GM12878 (cell line): Measurements from ENCODE around the gene VTCN1. TPM values are rescaled to one million over a fixed set of nuclear protein-coding genes. Genes with fewer than 3 reads are reported as not detected.

Experiments used
- ATAC-seq: fragments of 200-7000 bp; cut with Tn5 transposase; 3 replicates; pipeline ENCODE4 v1.9.1; 2020; ENCODE audit warnings: mild to moderate bottlenecking, moderate library complexity
- BruUV-seq: library from RNA; stranded (reverse); fragments of 400-500 nt; replicated peaks from 2 replicates; lab custom pipeline; 2021; lab: Mats Ljungman, UMichigan
- CTCF ChIA-PET: fragments of 300-600 bp; sonication (Branson Sonifier 250); formaldehyde crosslinking; extraction: SDS; loops from one replicate; lab custom pipeline; 2021; ENCODE audit warnings: inconsistent platforms; lab: Yijun Ruan, JAX
- POLR2A ChIA-PET: fragments of 350-600 bp; formaldehyde crosslinking; extraction: SDS; loops from one replicate; lab custom pipeline; 2021; ENCODE audit warnings: inconsistent platforms; lab: Charles Lee
- RAD21 ChIA-PET: fragments of 300-600 bp; sonication (Branson Sonifier 250); formaldehyde crosslinking; loops from one replicate; lab custom pipeline; 2023; ENCODE audit warnings: antibody characterized with exemption; ENCODE audit not compliant: unreplicated experiment; lab: Charles Lee
- SMC1A ChIA-PET: fragments of 300-600 bp; sonication (Branson Sonifier 250); formaldehyde crosslinking; loops from one replicate; lab custom pipeline; 2023; ENCODE audit not compliant: unreplicated experiment, uncharacterized antibody; lab: Charles Lee
- DNase-seq: peaks from one replicate; pipeline ENCODE4 v3.0.0-alpha.2; 2011; ENCODE audit warnings: low read depth, low spot score
- FAIRE-seq: peaks from 3 replicates; lab custom pipeline; 2011; peaks lifted over from hg19 to GRCh38; lab: Jason Lieb, UNC
- H2AFZ ChIP-seq: 2 replicates; pipeline ENCODE4 v1.6.0; 2011; ENCODE audit warnings: low read depth, low read length, control low read depth; ENCODE audit not compliant: control insufficient read depth
- H3K27ac ChIP-seq: 2 replicates; pipeline ENCODE4 v1.5.1; 2011; ENCODE audit warnings: control low read depth; ENCODE audit not compliant: control insufficient read depth, insufficient read depth
- H3K27me3 ChIP-seq, 2 experiments: replicated peaks in 1 of 2; 2 replicates each; pipeline versions ENCODE4 v1.6.0 to v1.6.1; 2011; ENCODE audit warnings: low read length in 1 of 2; ENCODE audit not compliant: control insufficient read depth in 2 of 2, insufficient read depth in 2 of 2
- H3K36me3 ChIP-seq, 2 experiments: 2 replicates each; pipeline ENCODE4 v1.5.1; 2011; ENCODE audit warnings: low read length in 1 of 2; ENCODE audit not compliant: control insufficient read depth in 2 of 2, insufficient read depth in 2 of 2
- H3K4me1 ChIP-seq: 2 replicates; pipeline ENCODE4 v1.6.1; 2011; ENCODE audit warnings: mild to moderate bottlenecking, low read length, moderate library complexity, mixed read lengths; ENCODE audit not compliant: control insufficient read depth, insufficient read depth
- H3K4me2 ChIP-seq: 2 replicates; pipeline ENCODE4 v1.6.0; 2011; ENCODE audit warnings: control low read depth; ENCODE audit not compliant: control insufficient read depth, insufficient read depth
- H3K4me3 ChIP-seq: fragments of 200-600 bp; sonication (generic); 2 replicates; pipeline ENCODE4 v1.5.1; 2016
- H3K79me2 ChIP-seq: 2 replicates; pipeline ENCODE4 v1.6.0; 2011; ENCODE audit warnings: low read length; ENCODE audit not compliant: control insufficient read depth, insufficient read depth
- H3K9ac ChIP-seq: 2 replicates; pipeline ENCODE4 v1.8.0; 2011; ENCODE audit warnings: low read length, control low read depth, mixed read lengths; ENCODE audit not compliant: control insufficient read depth, insufficient read depth
- H3K9me3 ChIP-seq: replicated peaks from 3 replicates; pipeline ENCODE4 v1.5.1; 2011; ENCODE audit warnings: mild to moderate bottlenecking, low read length; ENCODE audit not compliant: control insufficient read depth, insufficient read depth
- H4K20me1 ChIP-seq: 2 replicates; pipeline ENCODE4 v1.6.0; 2011; ENCODE audit not compliant: control insufficient read depth, insufficient read depth
- BCLAF1 ChIP-seq: fragments of 450-650 bp; IDR thresholded peaks from 2 replicates; pipeline ENCODE4 v1.6.1; 2017; ENCODE audit warnings: antibody characterized with exemption, mild to moderate bottlenecking, moderate library complexity
- CREM ChIP-seq: IDR thresholded peaks from 2 replicates; pipeline ENCODE4 v1.6.1; 2014; ENCODE audit warnings: antibody characterized with exemption, low read depth
- EED ChIP-seq: sonication (generic); IDR thresholded peaks from 2 replicates; pipeline ENCODE4 v1.6.1; 2016; ENCODE audit warnings: antibody characterized with exemption, low read depth
- HDGF ChIP-seq: fragments of 450-650 bp; IDR thresholded peaks from 2 replicates; pipeline ENCODE4 v1.6.1; 2016; ENCODE audit warnings: antibody characterized with exemption
- MEF2A ChIP-seq: IDR thresholded peaks from 2 replicates; pipeline ENCODE4 v1.6.1; 2011; ENCODE audit warnings: low read depth, mild to moderate bottlenecking, low read length, moderate library complexity; ENCODE audit not compliant: insufficient read depth
- MYC ChIP-seq: IDR thresholded peaks from 2 replicates; pipeline ENCODE4 v1.6.1; 2011; ENCODE audit warnings: mild to moderate bottlenecking, low read length, moderate library complexity, inconsistent platforms; ENCODE audit not compliant: insufficient read depth, insufficient replicate concordance, insufficient read length, severe bottlenecking
- NFYA ChIP-seq: IDR thresholded peaks from 2 replicates; pipeline ENCODE4 v1.6.1; 2011; ENCODE audit warnings: low read depth, mild to moderate bottlenecking, low read length, improper control_type of control experiment, borderline replicate concordance
- NR2C2 ChIP-seq: IDR thresholded peaks from 2 replicates; pipeline ENCODE4 v1.6.1; 2011; ENCODE audit warnings: borderline replicate concordance, low read depth; ENCODE audit not compliant: control insufficient read depth, insufficient read length
- RB1 ChIP-seq: fragments of 450-650 bp; formaldehyde crosslinking; IDR thresholded peaks from 2 replicates; pipeline ENCODE4 v1.6.1; 2017; ENCODE audit warnings: mild to moderate bottlenecking, borderline replicate concordance
- RBBP5 ChIP-seq: fragments of 200-600 bp; sonication (generic); conservative IDR thresholded peaks from 2 replicates; pipeline ENCODE4 v1.6.1; 2016
- SMAD5 ChIP-seq: IDR thresholded peaks from 2 replicates; pipeline ENCODE4 v1.6.1; 2016; ENCODE audit warnings: antibody characterized with exemption, low read depth
- SMC3 ChIP-seq: IDR thresholded peaks from 2 replicates; pipeline ENCODE4 v1.6.1; 2011; ENCODE audit warnings: low read length, improper control_type of control experiment, borderline replicate concordance
- USF2 ChIP-seq: IDR thresholded peaks from 2 replicates; pipeline ENCODE4 v1.6.1; 2011; ENCODE audit warnings: low read depth, low read length, improper control_type of control experiment, borderline replicate concordance
- ZBTB40 ChIP-seq: fragments of 450-650 bp; IDR thresholded peaks from 2 replicates; pipeline ENCODE4 v1.6.1; 2016; ENCODE audit warnings: mild to moderate bottlenecking, moderate library complexity, borderline replicate concordance
- ZNF217 ChIP-seq: fragments of 450-650 bp; IDR thresholded peaks from 2 replicates; pipeline ENCODE4 v1.6.1; 2017; ENCODE audit warnings: antibody characterized with exemption, mild to moderate bottlenecking
- ZNF24 ChIP-seq: fragments of 450-650 bp; IDR thresholded peaks from 2 replicates; pipeline ENCODE4 v1.6.1; 2017; ENCODE audit warnings: antibody characterized with exemption, mild to moderate bottlenecking
- ZZZ3 ChIP-seq: IDR thresholded peaks from 2 replicates; pipeline ENCODE4 v1.6.1; 2011; ENCODE audit warnings: low read depth; ENCODE audit not compliant: control insufficient read depth, insufficient read length
- WGBS: methylation state at CpG from one replicate; pipeline ENCODE4 v1.1.6; 2016; ENCODE audit warnings: low lambda C conversion rate; ENCODE audit not compliant: insufficient replicate concordance, insufficient coverage; ENCODE audit errors: missing lambda C conversion rate; 5-methylcytosine and 5-hydroxymethylcytosine counted together
- in situ Hi-C: fragments of 300-500 bp; cut with MboI; formaldehyde crosslinking; loops from 9 replicates; pipeline ENCODE4 v1.14.3; 2018; ENCODE audit warnings: mixed read lengths
- intact Hi-C: fragments of 100-400 bp; cut with micrococcal nuclease; formaldehyde crosslinking; loops from one replicate; pipeline ENCODE4 v1.14.2; 2022; ENCODE audit not compliant: unreplicated experiment
- polyA plus RNA-seq, 11 experiments: library from polyadenylated mRNA; depleted of rRNA in 4 of 11; unstranded in 6 of 11; stranded (reverse) in 5 of 11; fragments of >200 nt; fragmentation: Nextera tagmentation in 4 of 11; fragmentation: Illumina TruSeq in 1 of 11; extraction: Ambion mirVana in 4 of 11; extraction: Trizol in 1 of 11; gene quantifications; 1 replicate in 1 of 11; 2 replicates in 10 of 11; pipeline versions ENCODE4 v1.2.1 to v1.2.3, GENCODE V29; 2011 to 2016; ENCODE audit warnings: inconsistent platforms in 2 of 11, missing spikeins in 2 of 11, low read depth in 1 of 11
- total RNA-seq, 4 experiments: library from RNA; depleted of rRNA in 3 of 4; stranded (reverse); fragments of >200 nt in 3 of 4; fragmentation: Illumina TruSeq in 1 of 4; extraction: Trizol in 1 of 4; gene quantifications; 2 replicates each; pipeline versions ENCODE4 v1.2.1 to v1.2.3, GENCODE V29; 2013 to 2021

Gene VTCN1
- total and polyA plus RNA-seq, 10 of the 15 experiments (the other 5 are each of a cell fraction or from before 2014, with no cell fraction given), result not detected

GRCh38 chr1:117112047-117112717, 98.5 kb downstream of the VTCN1 start:
- BruUV-seq, result no TSS peak
- Histone ChIP-seq H3K36me3 (peaks cover 0 to 2% of the 10 kb centered on the region in 2 experiments; a peak in 1 of 4 replicates), H4K20me1 (no peaks in the 10 kb centered on the region), H3K4me1 (no peaks in the 10 kb centered on the region), H2AFZ (no peak overlapping the region), H3K79me2 (no peaks in the 10 kb centered on the region), H3K4me3 (no peak overlapping the region), H3K27ac (no peak overlapping the region), H3K9me3 (no peaks in the 10 kb centered on the region), H3K27me3 (no peaks in the 10 kb centered on the region), H3K4me2 (no peak overlapping the region), H3K9ac (no peak overlapping the region)
- DNase-seq (no peak), FAIRE-seq (no peak), ATAC-seq (no peak)
- ChIA-PET CTCF (interaction anchor here (1.5 kb wide), 1 partner anchor 10 kb away, joined by 6 read pairs; no protein-coding TSS in a partner anchor), POLR2A (interaction anchor here (0.6 to 2.1 kb wide), 2 partner anchors 14 kb away, joined by 3 to 6 read pairs; no protein-coding TSS in a partner anchor), RAD21 (no interaction called here), SMC1A (interaction anchor here (1.5 kb wide), 1 partner anchor 17 kb away, joined by 6 read pairs; no protein-coding TSS in a partner anchor)
- in situ Hi-C loops (no loop called here), intact Hi-C loops (no loop called here)
- WGBS, result 85% methylated on average over 7 of the region's 7 CpGs
- TF ChIP-seq ZNF24, result no peak
- TF ChIP-seq NR2C2, result no peak
- no peak for TF ChIP-seq MYC
- TF ChIP-seq ZBTB40, result no peak
- no peak for TF ChIP-seq SMC3
- TF ChIP-seq MEF2A, result no peak
- TF ChIP-seq CREM, result no peak
- no peak for TF ChIP-seq SMAD5
- TF ChIP-seq ZNF217, result no peak
- TF ChIP-seq ZZZ3, result no peak
- no peak for TF ChIP-seq RBBP5
- no peak for TF ChIP-seq NFYA
- no peak for TF ChIP-seq BCLAF1
- no peak for TF ChIP-seq HDGF
- TF ChIP-seq USF2, result no peak
- no peak for TF ChIP-seq RB1
- no peak for TF ChIP-seq EED
